ENCODE measurements around the gene BMP6. TPM values are rescaled to one million over a fixed set of nuclear protein-coding genes. Genes with fewer than 3 reads are reported as not detected.

The BMP6 gene
- total and polyA plus RNA-seq, 2 of the 8 experiments (the other 6 are each of a cell fraction or from before 2014, with no cell fraction given), result 2.0 to 2.1 TPM

DNA sequence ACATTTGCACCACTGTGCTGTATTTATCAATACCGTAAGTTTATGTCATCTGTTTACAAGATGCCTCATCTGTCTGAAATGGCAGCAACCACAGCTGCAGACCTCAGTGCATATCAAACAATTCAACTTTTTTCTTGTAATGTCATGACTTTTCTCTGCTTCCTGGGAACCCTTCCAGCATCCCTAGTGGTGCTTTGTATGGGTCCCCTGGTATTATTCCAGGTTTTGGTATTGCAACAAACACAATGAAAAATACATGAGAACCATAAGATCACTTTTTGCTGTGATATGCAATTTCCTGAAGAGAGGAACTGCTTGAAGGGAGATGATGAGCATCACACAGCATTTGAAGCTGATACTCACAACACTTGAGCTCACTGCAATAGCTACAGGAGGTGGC is 196.7 kb downstream of the BMP6 start (continued):
- TF ChIP-seq NRF1 (IDR thresholded peaks at IDR 0.05; ENCODE audit: low read depth, low read length) (no peak), KDM5A (IDR thresholded peaks at IDR 0.05; ENCODE audit: low read length) (no peak), TAF1 (IDR thresholded peaks at IDR 0.05; ENCODE audit: low read depth, low read length) (no peak), BACH1 (IDR thresholded peaks at IDR 0.05; ENCODE audit: low read length) (no peak)
- TF ChIP-seq, protein P1, sequence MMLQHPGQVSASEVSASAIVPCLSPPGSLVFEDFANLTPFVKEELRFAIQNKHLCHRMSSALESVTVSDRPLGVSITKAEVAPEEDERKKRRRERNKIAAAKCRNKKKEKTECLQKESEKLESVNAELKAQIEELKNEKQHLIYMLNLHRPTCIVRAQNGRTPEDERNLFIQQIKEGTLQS (IDR thresholded peaks at IDR 0.05; ENCODE audit: insufficient read depth, low read depth, low read length), result no peak

All from H1 (cell line).